PFSK-1 (cell line): ENCODE measurements around the gene XYLT1.

Experiments
- POLR2AphosphoS5 ChIP-seq: IDR thresholded peaks from 2 replicates; pipeline ENCODE4 v1.6.1; 2012; ENCODE audit warnings: low read depth, mild to moderate bottlenecking, control low read depth, low read length, moderate library complexity
- REST ChIP-seq, 2 experiments: IDR thresholded peaks; 2 replicates each; pipeline versions ENCODE4 v1.6.1 to v1.8.0; 2011 to 2012; ENCODE audit warnings: low read depth in 2 of 2, low read length in 2 of 2, control low read depth in 1 of 2, inconsistent platforms in 1 of 2, mild to moderate bottlenecking in 1 of 2, moderate library complexity in 1 of 2; ENCODE audit not compliant: insufficient read depth in 1 of 2

GRCh38 chr16:17144431-17144830 is 326.3 kb downstream of the XYLT1 start:
- TF ChIP-seq POLR2AphosphoS5 (no peak), REST (IDR thresholded peaks at IDR 0.05; ENCODE audit: insufficient read depth in 1 of 2, low read depth in 2 of 2, low read length in 2 of 2) (no peak)
